Measurements from ENCODE around the gene EFHD1.

EFHD1 gene

DNA sequence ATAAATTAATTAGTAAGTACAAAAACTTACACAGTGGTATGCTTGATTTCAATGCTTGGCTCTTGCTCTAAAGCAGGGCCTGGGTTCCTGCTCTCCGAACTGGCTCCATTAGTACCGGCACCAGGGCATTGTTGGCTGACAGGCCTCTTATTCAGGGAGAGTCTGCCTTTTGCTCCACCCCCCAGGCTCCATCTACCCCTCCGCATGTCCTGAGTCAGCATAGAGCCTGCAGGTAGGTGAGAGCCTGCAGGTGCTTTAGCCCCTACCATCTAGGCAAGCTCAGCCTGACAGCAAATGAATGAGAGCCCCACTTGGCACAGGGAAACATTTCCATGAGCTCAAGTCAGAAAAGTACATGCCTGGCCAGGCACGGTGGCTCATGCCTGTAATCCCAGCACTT, 35.1 kb upstream of the EFHD1 start:
- Histone ChIP-seq H3K36me3 (ENCODE audit: control insufficient read depth in 2 of 2, insufficient read depth in 2 of 2, low read length in 2 of 2) (no peaks in the 10 kb centered on the region), H3K4me3 (ENCODE audit: low read length in 2 of 2) (no peak overlapping the region), H3K27me3 (ENCODE audit: control insufficient read depth in 2 of 2, insufficient read depth in 2 of 2, low read length in 2 of 2) (no peaks in the 10 kb centered on the region), H3K9ac (ENCODE audit: low read depth in 1 of 2, low read length in 2 of 2) (no peak overlapping the region), H3K27ac (ENCODE audit: low read depth in 2 of 2, low read length in 2 of 2) (no peak overlapping the region), H3K9me3 (ENCODE audit: control insufficient read depth in 2 of 2, low read length in 2 of 2) (no peaks in the 10 kb centered on the region), H3K4me1 (ENCODE audit: control insufficient read depth in 2 of 2, insufficient read depth in 2 of 2, low read length in 2 of 2) (peaks cover 11 to 18% of the 10 kb centered on the region in 2 donors)

DNA sequence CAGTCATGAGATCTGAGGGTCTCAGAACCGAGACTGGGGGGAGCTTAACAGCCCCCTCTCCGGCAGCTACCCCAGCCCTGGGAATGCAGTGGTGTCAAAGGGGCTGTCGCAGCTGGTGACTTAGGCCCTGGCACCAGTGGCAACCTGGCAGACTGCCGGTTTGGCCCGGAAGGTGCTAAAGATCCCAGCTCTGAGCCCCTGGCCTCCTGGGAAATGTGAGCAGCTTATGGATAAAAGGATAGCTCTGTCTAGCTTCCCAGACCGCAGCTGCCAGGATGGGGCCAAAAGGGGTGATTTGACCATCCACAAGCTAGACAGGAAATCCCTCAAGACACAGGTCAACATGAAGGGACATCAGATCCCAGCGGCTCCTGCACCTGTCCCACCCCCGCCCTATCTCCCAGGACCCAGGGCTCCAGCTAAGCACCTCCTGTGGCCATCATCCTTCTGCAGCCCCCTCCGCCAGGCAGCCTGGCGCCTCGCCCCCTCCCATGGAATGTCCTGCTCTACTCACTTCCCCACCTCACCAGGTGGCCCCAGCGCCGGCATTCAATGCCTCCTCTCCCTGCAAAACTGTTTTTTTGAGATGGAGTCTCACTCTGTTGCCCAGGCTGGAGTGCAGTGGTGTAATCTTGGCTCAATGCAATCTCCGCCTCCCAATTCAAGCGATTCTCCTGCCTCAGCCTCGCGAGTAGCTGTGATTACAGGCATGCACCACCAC, 33.2 kb upstream of the EFHD1 start:
- no peaks in the 10 kb centered on the region for H3K36me3 ChIP-seq (ENCODE audit: control insufficient read depth in 2 of 2, insufficient read depth in 2 of 2, low read length in 2 of 2)

DNA sequence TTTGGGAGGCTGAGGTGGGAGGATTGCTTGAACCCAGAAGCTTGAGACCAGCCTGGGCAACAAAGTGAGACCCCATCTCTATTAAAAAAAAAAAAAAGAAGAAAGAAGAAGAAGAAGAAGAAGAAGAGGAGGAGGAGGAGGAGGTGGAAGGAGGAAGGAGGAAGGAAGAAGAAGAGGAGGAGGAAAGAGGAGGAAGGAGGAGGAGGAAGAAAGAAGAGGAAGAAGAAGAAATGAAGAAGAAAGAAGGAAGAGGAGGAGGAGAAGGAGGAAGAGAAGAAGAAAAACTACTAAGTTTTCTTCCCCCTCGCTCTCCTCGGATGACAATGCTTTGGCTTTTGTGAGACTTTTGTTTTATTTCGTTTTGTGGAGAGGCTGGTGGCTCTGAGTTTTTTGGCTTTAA, 30.1 kb upstream of the EFHD1 start:
- no peak overlapping the region for H3K27ac ChIP-seq (ENCODE audit: low read depth in 2 of 2, low read length in 2 of 2)
- no peak overlapping the region for H3K4me3 ChIP-seq (ENCODE audit: low read length in 2 of 2)
- H3K36me3 ChIP-seq (ENCODE audit: control insufficient read depth in 2 of 2, insufficient read depth in 2 of 2, low read length in 2 of 2), result no peaks in the 10 kb centered on the region
- no peaks in the 10 kb centered on the region for H3K27me3 ChIP-seq (ENCODE audit: control insufficient read depth in 2 of 2, insufficient read depth in 2 of 2, low read length in 2 of 2)
- H3K9me3 ChIP-seq (ENCODE audit: control insufficient read depth in 2 of 2, low read length in 2 of 2), result no peaks in the 10 kb centered on the region
- no peak overlapping the region for H3K9ac ChIP-seq (ENCODE audit: low read depth in 1 of 2, low read length in 2 of 2)
- H3K4me1 ChIP-seq (ENCODE audit: control insufficient read depth in 2 of 2, insufficient read depth in 2 of 2, low read length in 2 of 2), result peaks cover 0 to 3% of the 10 kb centered on the region in 2 donors

More for the DNA sequence above, 33.2 kb upstream of the EFHD1 start:
- Histone ChIP-seq H3K4me3 (ENCODE audit: low read length in 2 of 2) (no peak overlapping the region), H3K9me3 (ENCODE audit: control insufficient read depth in 2 of 2, low read length in 2 of 2) (no peaks in the 10 kb centered on the region), H3K4me1 (ENCODE audit: control insufficient read depth in 2 of 2, insufficient read depth in 2 of 2, low read length in 2 of 2) (peaks cover 0 to 3% of the 10 kb centered on the region in 2 donors), H3K27me3 (ENCODE audit: control insufficient read depth in 2 of 2, insufficient read depth in 2 of 2, low read length in 2 of 2) (no peaks in the 10 kb centered on the region), H3K27ac (ENCODE audit: low read depth in 2 of 2, low read length in 2 of 2) (no peak overlapping the region), H3K9ac (ENCODE audit: low read depth in 1 of 2, low read length in 2 of 2) (no peak overlapping the region)

DNA sequence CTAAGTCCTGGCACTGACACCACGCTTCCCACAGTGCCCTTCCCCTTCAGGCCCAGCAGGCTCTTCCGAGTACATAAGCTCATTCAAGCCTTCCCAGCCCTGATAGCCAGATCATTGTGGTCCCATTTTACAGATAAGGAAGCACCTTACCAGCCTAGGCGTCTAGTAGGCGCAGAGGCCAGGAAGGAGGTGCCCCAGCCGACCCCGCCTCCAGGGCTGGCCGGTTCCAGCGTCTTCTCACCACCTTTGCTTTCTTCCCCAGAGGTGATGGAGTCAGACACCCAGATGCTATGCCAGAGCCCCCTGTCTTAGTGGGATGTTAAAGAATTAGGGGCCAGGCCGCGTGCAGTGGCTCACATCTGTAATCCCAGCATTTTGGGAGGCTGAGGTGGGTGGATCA, 28.9 kb upstream of the EFHD1 start:
- H3K4me3 ChIP-seq (ENCODE audit: low read length in 2 of 2), result no peak overlapping the region
- H3K9ac ChIP-seq (ENCODE audit: low read depth in 1 of 2, low read length in 2 of 2), result no peak overlapping the region
- no peak overlapping the region for H3K27ac ChIP-seq (ENCODE audit: low read depth in 2 of 2, low read length in 2 of 2)

DNA sequence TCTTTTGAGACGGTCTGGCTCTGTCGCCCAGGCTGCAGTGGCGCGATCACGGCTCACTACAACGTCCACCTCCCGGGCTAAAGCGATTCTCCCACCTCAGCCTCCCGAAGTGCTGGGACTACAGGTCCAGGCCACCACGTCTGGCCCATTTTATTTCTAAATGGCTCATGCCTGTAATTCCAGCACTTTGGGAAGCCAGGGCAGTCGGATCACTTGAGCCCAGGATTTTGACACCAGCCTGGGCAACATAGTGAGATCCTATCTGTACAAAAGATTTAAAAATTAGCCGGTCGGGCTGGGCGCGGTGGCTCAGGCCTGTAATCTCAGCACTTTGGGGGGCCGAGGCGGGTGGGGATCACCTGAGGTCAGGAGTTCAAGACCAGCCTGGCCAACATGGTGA, 26.4 kb upstream of the EFHD1 start:
- H3K9me3 ChIP-seq (ENCODE audit: control insufficient read depth in 2 of 2, low read length in 2 of 2), result no peaks in the 10 kb centered on the region
- peaks cover 0 to 3% of the 10 kb centered on the region in 2 donors for H3K4me1 ChIP-seq (ENCODE audit: control insufficient read depth in 2 of 2, insufficient read depth in 2 of 2, low read length in 2 of 2)
- H3K27ac ChIP-seq (ENCODE audit: low read depth in 2 of 2, low read length in 2 of 2), result no peak overlapping the region
- no peaks in the 10 kb centered on the region for H3K27me3 ChIP-seq (ENCODE audit: control insufficient read depth in 2 of 2, insufficient read depth in 2 of 2, low read length in 2 of 2)
- H3K9ac ChIP-seq (ENCODE audit: low read depth in 1 of 2, low read length in 2 of 2), result no peak overlapping the region
- H3K4me3 ChIP-seq (ENCODE audit: low read length in 2 of 2), result no peak overlapping the region
- H3K36me3 ChIP-seq (ENCODE audit: control insufficient read depth in 2 of 2, insufficient read depth in 2 of 2, low read length in 2 of 2), result no peaks in the 10 kb centered on the region

More for the DNA sequence above, 28.9 kb upstream of the EFHD1 start:
- no peaks in the 10 kb centered on the region for H3K9me3 ChIP-seq (ENCODE audit: control insufficient read depth in 2 of 2, low read length in 2 of 2)
- no peaks in the 10 kb centered on the region for H3K36me3 ChIP-seq (ENCODE audit: control insufficient read depth in 2 of 2, insufficient read depth in 2 of 2, low read length in 2 of 2)
- H3K27me3 ChIP-seq (ENCODE audit: control insufficient read depth in 2 of 2, insufficient read depth in 2 of 2, low read length in 2 of 2), result no peaks in the 10 kb centered on the region
- peaks cover 0 to 3% of the 10 kb centered on the region in 2 donors for H3K4me1 ChIP-seq (ENCODE audit: control insufficient read depth in 2 of 2, insufficient read depth in 2 of 2, low read length in 2 of 2)

DNA sequence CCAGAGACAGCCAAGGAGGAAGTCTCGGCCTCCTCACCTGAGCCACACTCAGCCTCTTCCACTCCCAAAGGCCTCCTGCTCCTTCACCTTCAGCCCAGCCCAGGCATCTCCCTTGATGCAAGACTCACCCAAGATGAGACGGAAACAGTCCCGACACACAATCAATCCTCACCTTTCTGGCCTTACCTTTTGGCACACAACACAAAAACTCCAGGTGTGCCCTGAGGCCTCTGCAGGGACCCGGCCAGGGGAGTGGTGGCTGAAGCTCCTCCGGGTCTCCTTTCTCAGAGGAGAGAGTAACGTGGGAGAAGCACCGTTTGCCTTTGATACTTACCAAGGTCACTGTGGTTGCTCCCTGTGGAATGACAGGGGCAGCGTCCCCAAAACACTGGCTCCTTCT, 23.8 kb upstream of the EFHD1 start:
- no peaks in the 10 kb centered on the region for H3K27me3 ChIP-seq (ENCODE audit: control insufficient read depth in 2 of 2, insufficient read depth in 2 of 2, low read length in 2 of 2)
- no peak overlapping the region for H3K4me3 ChIP-seq (ENCODE audit: low read length in 2 of 2)
- no peak overlapping the region for H3K9ac ChIP-seq (ENCODE audit: low read depth in 1 of 2, low read length in 2 of 2)
- H3K4me1 ChIP-seq (ENCODE audit: control insufficient read depth in 2 of 2, insufficient read depth in 2 of 2, low read length in 2 of 2), result peaks cover 0 to 3% of the 10 kb centered on the region in 2 donors
- no peak overlapping the region for H3K27ac ChIP-seq (ENCODE audit: low read depth in 2 of 2, low read length in 2 of 2)
- no peaks in the 10 kb centered on the region for H3K9me3 ChIP-seq (ENCODE audit: control insufficient read depth in 2 of 2, low read length in 2 of 2)
- no peaks in the 10 kb centered on the region for H3K36me3 ChIP-seq (ENCODE audit: control insufficient read depth in 2 of 2, insufficient read depth in 2 of 2, low read length in 2 of 2)

DNA sequence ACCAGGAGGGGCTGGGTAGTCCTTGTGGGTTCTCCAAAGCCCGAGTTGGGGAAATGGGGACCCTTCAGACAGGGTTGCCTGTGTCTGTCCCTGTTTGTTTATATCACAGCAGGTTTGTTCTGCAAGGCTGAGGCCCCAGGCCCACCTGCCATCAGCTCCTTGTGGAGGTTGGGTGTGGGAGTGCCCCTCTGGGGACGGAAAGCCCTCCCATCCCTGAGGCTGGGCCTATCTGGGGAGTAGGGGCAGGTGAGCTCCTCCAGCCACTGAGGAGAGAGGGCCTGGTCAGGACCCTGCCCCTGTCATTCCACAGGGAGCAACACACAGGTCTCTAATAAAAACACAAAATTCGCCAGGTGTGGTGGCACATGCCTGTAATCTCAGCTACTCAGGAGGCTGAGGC, 23.3 kb upstream of the EFHD1 start:
- Histone ChIP-seq H3K9ac (ENCODE audit: low read depth in 1 of 2, low read length in 2 of 2) (no peak overlapping the region), H3K9me3 (ENCODE audit: control insufficient read depth in 2 of 2, low read length in 2 of 2) (no peaks in the 10 kb centered on the region), H3K4me1 (ENCODE audit: control insufficient read depth in 2 of 2, insufficient read depth in 2 of 2, low read length in 2 of 2) (peaks cover 0 to 3% of the 10 kb centered on the region in 2 donors), H3K27me3 (ENCODE audit: control insufficient read depth in 2 of 2, insufficient read depth in 2 of 2, low read length in 2 of 2) (no peaks in the 10 kb centered on the region), H3K36me3 (ENCODE audit: control insufficient read depth in 2 of 2, insufficient read depth in 2 of 2, low read length in 2 of 2) (no peaks in the 10 kb centered on the region), H3K27ac (ENCODE audit: low read depth in 2 of 2, low read length in 2 of 2) (no peak overlapping the region), H3K4me3 (ENCODE audit: low read length in 2 of 2) (no peak overlapping the region)

DNA sequence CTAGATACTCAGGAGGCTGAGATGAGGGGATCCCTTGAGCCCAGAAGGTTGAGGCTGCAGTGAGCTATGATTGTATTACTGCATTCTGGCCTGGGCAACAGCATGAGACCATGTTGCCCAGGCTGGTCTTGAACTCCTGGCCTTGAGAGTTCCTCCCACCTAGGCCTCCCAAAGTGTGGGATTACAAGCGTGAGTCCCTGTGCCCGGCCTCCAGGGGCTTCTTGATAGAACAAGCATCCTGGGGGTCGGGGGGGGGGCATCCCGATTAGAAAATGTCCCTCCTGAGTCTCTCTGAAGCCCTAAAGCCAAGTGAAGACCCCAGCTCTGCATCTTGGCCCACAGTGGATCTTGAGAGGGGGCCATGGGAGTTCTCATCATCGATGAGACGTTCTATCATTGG, 22.3 kb upstream of the EFHD1 start:
- Histone ChIP-seq H3K9me3 (ENCODE audit: control insufficient read depth in 2 of 2, low read length in 2 of 2) (no peaks in the 10 kb centered on the region), H3K9ac (ENCODE audit: low read depth in 1 of 2, low read length in 2 of 2) (no peak overlapping the region), H3K27ac (ENCODE audit: low read depth in 2 of 2, low read length in 2 of 2) (no peak overlapping the region), H3K27me3 (ENCODE audit: control insufficient read depth in 2 of 2, insufficient read depth in 2 of 2, low read length in 2 of 2) (no peaks in the 10 kb centered on the region), H3K4me3 (ENCODE audit: low read length in 2 of 2) (no peak overlapping the region), H3K4me1 (ENCODE audit: control insufficient read depth in 2 of 2, insufficient read depth in 2 of 2, low read length in 2 of 2) (no peaks in the 10 kb centered on the region), H3K36me3 (ENCODE audit: control insufficient read depth in 2 of 2, insufficient read depth in 2 of 2, low read length in 2 of 2) (no peaks in the 10 kb centered on the region)

DNA sequence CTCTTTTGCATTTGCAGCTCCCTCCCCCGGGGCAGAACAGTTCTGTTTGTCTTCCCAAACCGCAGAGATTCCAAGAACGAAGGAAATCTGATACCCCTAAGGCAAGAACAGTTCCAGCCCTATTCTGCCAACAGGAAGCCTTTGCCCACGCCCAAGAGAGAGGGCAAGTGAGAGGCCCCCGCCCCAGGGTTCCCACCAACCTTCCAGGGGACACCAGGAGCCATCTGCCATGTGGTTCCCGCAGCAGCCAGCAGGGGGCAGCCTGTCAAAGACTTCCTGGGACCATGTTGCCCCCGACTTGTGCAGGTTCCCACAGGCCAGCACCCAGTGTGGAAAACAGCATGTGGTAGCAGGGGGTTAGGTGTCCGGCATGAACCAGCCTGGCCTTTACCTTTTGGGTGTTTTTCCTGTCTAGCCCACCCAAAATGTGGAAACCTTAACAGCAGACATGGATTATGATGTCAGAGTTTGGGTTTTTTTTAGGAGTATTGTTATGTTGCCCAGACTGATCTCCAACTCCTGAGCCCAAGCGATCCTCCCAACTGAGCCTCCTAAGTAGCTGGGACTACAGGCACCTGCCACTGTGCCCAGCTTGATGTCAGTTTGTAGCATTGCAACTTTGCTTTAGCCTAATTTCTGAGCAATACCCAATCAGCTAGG, 21.7 kb upstream of the EFHD1 start:
- H3K27me3 ChIP-seq (ENCODE audit: control insufficient read depth in 2 of 2, insufficient read depth in 2 of 2, low read length in 2 of 2), result no peaks in the 10 kb centered on the region
- H3K9ac ChIP-seq (ENCODE audit: low read depth in 1 of 2, low read length in 2 of 2), result no peak overlapping the region
- no peaks in the 10 kb centered on the region for H3K4me1 ChIP-seq (ENCODE audit: control insufficient read depth in 2 of 2, insufficient read depth in 2 of 2, low read length in 2 of 2)

DNA sequence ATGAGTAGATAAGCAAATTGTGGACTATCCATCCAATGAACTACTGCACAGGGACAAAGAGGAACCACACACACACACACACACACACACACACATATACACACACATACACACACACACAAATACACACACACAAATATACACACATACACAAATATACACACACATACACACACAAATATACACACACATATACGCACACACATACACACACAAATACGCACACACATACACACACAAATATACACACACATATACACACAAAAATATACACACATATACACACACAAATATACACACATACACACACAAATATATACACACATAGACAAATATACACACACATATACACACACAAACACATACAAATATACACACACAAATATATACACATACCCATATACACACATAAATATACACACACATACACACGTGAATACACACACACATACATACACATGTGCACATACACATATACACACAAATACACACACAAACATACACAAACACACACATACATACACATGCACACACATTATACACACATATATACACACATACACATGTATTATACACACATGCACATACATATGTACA, 19.8 kb upstream of the EFHD1 start:
- H3K36me3 ChIP-seq (ENCODE audit: control insufficient read depth in 2 of 2, insufficient read depth in 2 of 2, low read length in 2 of 2), result no peaks in the 10 kb centered on the region
- no peaks in the 10 kb centered on the region for H3K4me1 ChIP-seq (ENCODE audit: control insufficient read depth in 2 of 2, insufficient read depth in 2 of 2, low read length in 2 of 2)
- H3K9ac ChIP-seq (ENCODE audit: low read depth in 1 of 2, low read length in 2 of 2), result no peak overlapping the region
- H3K9me3 ChIP-seq (ENCODE audit: control insufficient read depth in 2 of 2, low read length in 2 of 2), result no peaks in the 10 kb centered on the region
- H3K4me3 ChIP-seq (ENCODE audit: low read length in 2 of 2), result no peak overlapping the region
- no peak overlapping the region for H3K27ac ChIP-seq (ENCODE audit: low read depth in 2 of 2, low read length in 2 of 2)
- no peaks in the 10 kb centered on the region for H3K27me3 ChIP-seq (ENCODE audit: control insufficient read depth in 2 of 2, insufficient read depth in 2 of 2, low read length in 2 of 2)

More for the DNA sequence above, 21.7 kb upstream of the EFHD1 start:
- Histone ChIP-seq H3K4me3 (ENCODE audit: low read length in 2 of 2) (no peak overlapping the region), H3K36me3 (ENCODE audit: control insufficient read depth in 2 of 2, insufficient read depth in 2 of 2, low read length in 2 of 2) (no peaks in the 10 kb centered on the region), H3K27ac (ENCODE audit: low read depth in 2 of 2, low read length in 2 of 2) (no peak overlapping the region), H3K9me3 (ENCODE audit: control insufficient read depth in 2 of 2, low read length in 2 of 2) (no peaks in the 10 kb centered on the region)
